GM18502 (cell line): ENCODE data around the gene PDE4B.

ENCODE experiments used
- ATAC-seq: cut with Tn5 transposase; IDR thresholded peaks from one replicate; pipeline ENCODE4 v1.9.1; 2021; ENCODE audit warnings: mild to moderate bottlenecking; ENCODE audit not compliant: unreplicated experiment, poor library complexity

PDE4B gene

GRCh38 chr1:65792669-65793358 is at the start of gene PDE4B:
Gene PDE4B, plus strand, starts transcription at chr1:65792895.
- no peak for ATAC-seq

- no peak for ATAC-seq
These were observed 48.0 kb upstream of the PDE4B start for GRCh38 chr1:65744731-65745130.

- ATAC-seq, result no peak
These were observed 40.7 kb upstream of the PDE4B start for GRCh38 chr1:65751961-65752360.

GRCh38 chr1:65756616-65757015 is 36.1 kb upstream of the PDE4B start:
- ATAC-seq, result no peak

- ATAC-seq, result no peak
These were observed 35.2 kb upstream of the PDE4B start for GRCh38 chr1:65757531-65757930.

- ATAC-seq, result no peak
These were observed 34.6 kb upstream of the PDE4B start for GRCh38 chr1:65758128-65758527.

- ATAC-seq, result no peak
These were observed 33.2 kb upstream of the PDE4B start for GRCh38 chr1:65759516-65759915.

GRCh38 chr1:65762081-65762862 is 30.4 kb upstream of the PDE4B start:
- ATAC-seq, result no peak

- ATAC-seq, result no peak
These were observed 28.6 kb upstream of the PDE4B start for GRCh38 chr1:65764052-65764451.

GRCh38 chr1:65765631-65766030 is 27.1 kb upstream of the PDE4B start:
- no peak for ATAC-seq

- ATAC-seq, result no peak
These were observed 23.1 kb upstream of the PDE4B start for GRCh38 chr1:65769636-65770035.

GRCh38 chr1:65772607-65773006 is 20.1 kb upstream of the PDE4B start:
- no peak for ATAC-seq

- no peak for ATAC-seq
These were observed 19.1 kb upstream of the PDE4B start for GRCh38 chr1:65773391-65774123.

GRCh38 chr1:65788762-65789161 is 3.9 kb upstream of the PDE4B start:
- no peak for ATAC-seq

- ATAC-seq, result no peak
These were observed 1.3 kb upstream of the PDE4B start for GRCh38 chr1:65791396-65791795.

- ATAC-seq, result no peak
These were observed 660 bp upstream of the PDE4B start for GRCh38 chr1:65791801-65792668.

GRCh38 chr1:65793359-65793732 is 651 bp downstream of the PDE4B start:
- no peak for ATAC-seq

- ATAC-seq, result no peak
These were observed 2.6 kb downstream of the PDE4B start for GRCh38 chr1:65795311-65795710.

- ATAC-seq, result no peak
These were observed 6.9 kb downstream of the PDE4B start for GRCh38 chr1:65799601-65800000.

- no peak for ATAC-seq
These were observed 11.9 kb downstream of the PDE4B start for GRCh38 chr1:65804584-65804983.
